GM12878 (cell line): ENCODE data around the gene TJAP1. TPM values are rescaled to one million over a fixed set of nuclear protein-coding genes. Genes with fewer than 3 reads are reported as not detected.

Experiments used
- ATAC-seq: fragments of 200-7000 bp; cut with Tn5 transposase; 3 replicates; pipeline ENCODE4 v1.9.1; 2020; ENCODE audit warnings: mild to moderate bottlenecking, moderate library complexity
- BruUV-seq: library from RNA; stranded (reverse); fragments of 400-500 nt; replicated peaks from 2 replicates; lab custom pipeline; 2021; lab: Mats Ljungman, UMichigan
- CTCF ChIA-PET: fragments of 300-600 bp; sonication (Branson Sonifier 250); formaldehyde crosslinking; extraction: SDS; loops from one replicate; lab custom pipeline; 2021; ENCODE audit warnings: inconsistent platforms; lab: Yijun Ruan, JAX
- POLR2A ChIA-PET: fragments of 350-600 bp; formaldehyde crosslinking; extraction: SDS; loops from one replicate; lab custom pipeline; 2021; ENCODE audit warnings: inconsistent platforms; lab: Charles Lee
- RAD21 ChIA-PET: fragments of 300-600 bp; sonication (Branson Sonifier 250); formaldehyde crosslinking; loops from one replicate; lab custom pipeline; 2023; ENCODE audit warnings: antibody characterized with exemption; ENCODE audit not compliant: unreplicated experiment; lab: Charles Lee
- SMC1A ChIA-PET: fragments of 300-600 bp; sonication (Branson Sonifier 250); formaldehyde crosslinking; loops from one replicate; lab custom pipeline; 2023; ENCODE audit not compliant: unreplicated experiment, uncharacterized antibody; lab: Charles Lee
- DNase-seq: peaks from one replicate; pipeline ENCODE4 v3.0.0-alpha.2; 2011; ENCODE audit warnings: low read depth, low spot score
- FAIRE-seq: peaks from 3 replicates; lab custom pipeline; 2011; peaks lifted over from hg19 to GRCh38; lab: Jason Lieb, UNC
- H2AFZ ChIP-seq: 2 replicates; pipeline ENCODE4 v1.6.0; 2011; ENCODE audit warnings: low read depth, low read length, control low read depth; ENCODE audit not compliant: control insufficient read depth
- H3K27ac ChIP-seq: 2 replicates; pipeline ENCODE4 v1.5.1; 2011; ENCODE audit warnings: control low read depth; ENCODE audit not compliant: control insufficient read depth, insufficient read depth
- H3K27me3 ChIP-seq, 2 experiments: replicated peaks in 1 of 2; 2 replicates each; pipeline versions ENCODE4 v1.6.0 to v1.6.1; 2011; ENCODE audit warnings: low read length in 1 of 2; ENCODE audit not compliant: control insufficient read depth in 2 of 2, insufficient read depth in 2 of 2
- H3K36me3 ChIP-seq, 2 experiments: 2 replicates each; pipeline ENCODE4 v1.5.1; 2011; ENCODE audit warnings: low read length in 1 of 2; ENCODE audit not compliant: control insufficient read depth in 2 of 2, insufficient read depth in 2 of 2
- H3K4me1 ChIP-seq: 2 replicates; pipeline ENCODE4 v1.6.1; 2011; ENCODE audit warnings: mild to moderate bottlenecking, low read length, moderate library complexity, mixed read lengths; ENCODE audit not compliant: control insufficient read depth, insufficient read depth
- H3K4me2 ChIP-seq: 2 replicates; pipeline ENCODE4 v1.6.0; 2011; ENCODE audit warnings: control low read depth; ENCODE audit not compliant: control insufficient read depth, insufficient read depth
- H3K4me3 ChIP-seq: fragments of 200-600 bp; sonication (generic); 2 replicates; pipeline ENCODE4 v1.5.1; 2016
- H3K79me2 ChIP-seq: 2 replicates; pipeline ENCODE4 v1.6.0; 2011; ENCODE audit warnings: low read length; ENCODE audit not compliant: control insufficient read depth, insufficient read depth
- H3K9ac ChIP-seq: 2 replicates; pipeline ENCODE4 v1.8.0; 2011; ENCODE audit warnings: low read length, control low read depth, mixed read lengths; ENCODE audit not compliant: control insufficient read depth, insufficient read depth
- H3K9me3 ChIP-seq: replicated peaks from 3 replicates; pipeline ENCODE4 v1.5.1; 2011; ENCODE audit warnings: mild to moderate bottlenecking, low read length; ENCODE audit not compliant: control insufficient read depth, insufficient read depth
- H4K20me1 ChIP-seq: 2 replicates; pipeline ENCODE4 v1.6.0; 2011; ENCODE audit not compliant: control insufficient read depth, insufficient read depth
- ATF7 ChIP-seq: fragments of 450-650 bp; IDR thresholded peaks from 2 replicates; pipeline ENCODE4 v1.6.1; 2016; ENCODE audit warnings: low read depth, mild to moderate bottlenecking
- CUX1 ChIP-seq: IDR thresholded peaks from 2 replicates; pipeline ENCODE4 v1.6.1; 2012; ENCODE audit warnings: improper control_type of control experiment, low read depth, low read length; ENCODE audit not compliant: insufficient replicate concordance
- FOXK2 ChIP-seq: fragments of 450-650 bp; IDR thresholded peaks from 2 replicates; pipeline ENCODE4 v1.6.1; 2017; ENCODE audit warnings: mild to moderate bottlenecking, moderate library complexity
- LARP7 ChIP-seq: fragments of 450-650 bp; IDR thresholded peaks from 2 replicates; pipeline ENCODE4 v1.6.1; 2017; ENCODE audit warnings: mild to moderate bottlenecking
- MYB ChIP-seq: fragments of 150-350 bp; IDR thresholded peaks from 2 replicates; pipeline ENCODE4 v1.6.1; 2014; ENCODE audit warnings: mild to moderate bottlenecking, low read depth, low read length, borderline replicate concordance
- RUNX3 ChIP-seq: IDR thresholded peaks from 2 replicates; pipeline ENCODE4 v1.6.1; 2012; ENCODE audit warnings: low read length, inconsistent platforms
- ZBTB11 ChIP-seq: fragments of 450-650 bp; formaldehyde crosslinking; IDR thresholded peaks from 2 replicates; pipeline ENCODE4 v1.5.0; 2022; ENCODE audit warnings: mild to moderate bottlenecking, missing genetic modification characterization
- ZZZ3 ChIP-seq: IDR thresholded peaks from 2 replicates; pipeline ENCODE4 v1.6.1; 2011; ENCODE audit warnings: low read depth; ENCODE audit not compliant: control insufficient read depth, insufficient read length
- WGBS: methylation state at CpG from one replicate; pipeline ENCODE4 v1.1.6; 2016; ENCODE audit warnings: low lambda C conversion rate; ENCODE audit not compliant: insufficient replicate concordance, insufficient coverage; ENCODE audit errors: missing lambda C conversion rate; 5-methylcytosine and 5-hydroxymethylcytosine counted together
- in situ Hi-C: fragments of 300-500 bp; cut with MboI; formaldehyde crosslinking; loops from 9 replicates; pipeline ENCODE4 v1.14.3; 2018; ENCODE audit warnings: mixed read lengths
- intact Hi-C: fragments of 100-400 bp; cut with micrococcal nuclease; formaldehyde crosslinking; loops from one replicate; pipeline ENCODE4 v1.14.2; 2022; ENCODE audit not compliant: unreplicated experiment
- polyA plus RNA-seq, 11 experiments: library from polyadenylated mRNA; depleted of rRNA in 4 of 11; unstranded in 6 of 11; stranded (reverse) in 5 of 11; fragments of >200 nt; fragmentation: Nextera tagmentation in 4 of 11; fragmentation: Illumina TruSeq in 1 of 11; extraction: Ambion mirVana in 4 of 11; extraction: Trizol in 1 of 11; gene quantifications; 1 replicate in 1 of 11; 2 replicates in 10 of 11; pipeline versions ENCODE4 v1.2.1 to v1.2.3, GENCODE V29; 2011 to 2016; ENCODE audit warnings: inconsistent platforms in 2 of 11, missing spikeins in 2 of 11, low read depth in 1 of 11
- total RNA-seq, 4 experiments: library from RNA; depleted of rRNA in 3 of 4; stranded (reverse); fragments of >200 nt in 3 of 4; fragmentation: Illumina TruSeq in 1 of 4; extraction: Trizol in 1 of 4; gene quantifications; 2 replicates each; pipeline versions ENCODE4 v1.2.1 to v1.2.3, GENCODE V29; 2013 to 2021
- TF ChIP-seq, protein P1 (sequence below): fragments of 150-350 bp; IDR thresholded peaks from 2 replicates; pipeline ENCODE4 v1.6.1; 2014; ENCODE audit warnings: mild to moderate bottlenecking, low read depth, low read length
- TF ChIP-seq, protein P2 (sequence below): IDR thresholded peaks from 2 replicates; pipeline ENCODE4 v1.6.1; 2012; ENCODE audit warnings: mild to moderate bottlenecking, low read depth, low read length

TJAP1 gene
- total and polyA plus RNA-seq, 10 of the 15 experiments (the other 5 are each of a cell fraction or from before 2014, with no cell fraction given), result 0.11 to 22.6 (median 12.8) TPM

DNA sequence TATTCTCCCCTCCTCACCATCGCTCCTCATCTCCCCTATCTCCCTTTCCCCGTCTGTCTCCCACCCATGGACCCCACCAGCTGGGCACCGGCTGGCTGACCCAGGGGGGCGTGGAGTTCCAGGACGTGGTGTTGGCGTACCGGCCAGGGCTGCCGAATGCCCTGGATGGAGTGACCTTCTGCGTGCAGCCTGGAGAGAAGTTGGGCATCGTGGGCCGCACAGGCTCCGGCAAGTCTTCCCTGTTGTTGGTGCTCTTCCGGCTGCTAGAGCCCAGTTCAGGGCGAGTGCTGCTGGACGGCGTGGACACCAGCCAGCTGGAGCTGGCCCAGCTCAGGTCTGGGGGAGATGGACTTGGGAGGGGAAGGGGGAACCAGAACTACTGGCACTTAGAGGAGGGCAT is 29.8 kb upstream of the TJAP1 start:
- no TSS peak for BruUV-seq
- Histone ChIP-seq H3K27ac (no peak overlapping the region), H3K79me2 (no peaks in the 10 kb centered on the region), H3K36me3 (peaks cover 1 to 3% of the 10 kb centered on the region in 2 experiments; a peak in 3 of 4 replicates), H3K9me3 (no peaks in the 10 kb centered on the region), H3K4me3 (no peak overlapping the region), H4K20me1 (no peaks in the 10 kb centered on the region; the same call in 1 of the 2 replicates), H3K27me3 (no peaks in the 10 kb centered on the region), H3K9ac (no peak overlapping the region), H2AFZ (no peak overlapping the region), H3K4me1 (no peaks in the 10 kb centered on the region), H3K4me2 (no peak overlapping the region)
- in situ Hi-C loops, result no loop called here
- ATAC-seq (no peak), DNase-seq (no peak), FAIRE-seq (no peak)
- ChIA-PET CTCF (interaction anchor here (2.8 kb wide), 1 partner anchor 59 kb away, joined by 12 read pairs; no protein-coding TSS in a partner anchor), POLR2A (interaction anchor here (0.6 kb wide), 1 partner anchor 332 kb away, joined by 3 read pairs; no protein-coding TSS in a partner anchor), RAD21 (no interaction called here), SMC1A (interaction anchor here (1.1 kb wide), 1 partner anchor 9 kb away, joined by 3 read pairs; no protein-coding TSS in a partner anchor)
- WGBS, result over 99% methylated on average over 16 of the region's 16 CpGs
- intact Hi-C loops, result no loop called here
- TF ChIP-seq, protein P1, sequence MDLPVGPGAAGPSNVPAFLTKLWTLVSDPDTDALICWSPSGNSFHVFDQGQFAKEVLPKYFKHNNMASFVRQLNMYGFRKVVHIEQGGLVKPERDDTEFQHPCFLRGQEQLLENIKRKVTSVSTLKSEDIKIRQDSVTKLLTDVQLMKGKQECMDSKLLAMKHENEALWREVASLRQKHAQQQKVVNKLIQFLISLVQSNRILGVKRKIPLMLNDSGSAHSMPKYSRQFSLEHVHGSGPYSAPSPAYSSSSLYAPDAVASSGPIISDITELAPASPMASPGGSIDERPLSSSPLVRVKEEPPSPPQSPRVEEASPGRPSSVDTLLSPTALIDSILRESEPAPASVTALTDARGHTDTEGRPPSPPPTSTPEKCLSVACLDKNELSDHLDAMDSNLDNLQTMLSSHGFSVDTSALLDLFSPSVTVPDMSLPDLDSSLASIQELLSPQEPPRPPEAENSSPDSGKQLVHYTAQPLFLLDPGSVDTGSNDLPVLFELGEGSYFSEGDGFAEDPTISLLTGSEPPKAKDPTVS, result no peak
- no peak for TF ChIP-seq ZZZ3
- TF ChIP-seq, protein P2, sequence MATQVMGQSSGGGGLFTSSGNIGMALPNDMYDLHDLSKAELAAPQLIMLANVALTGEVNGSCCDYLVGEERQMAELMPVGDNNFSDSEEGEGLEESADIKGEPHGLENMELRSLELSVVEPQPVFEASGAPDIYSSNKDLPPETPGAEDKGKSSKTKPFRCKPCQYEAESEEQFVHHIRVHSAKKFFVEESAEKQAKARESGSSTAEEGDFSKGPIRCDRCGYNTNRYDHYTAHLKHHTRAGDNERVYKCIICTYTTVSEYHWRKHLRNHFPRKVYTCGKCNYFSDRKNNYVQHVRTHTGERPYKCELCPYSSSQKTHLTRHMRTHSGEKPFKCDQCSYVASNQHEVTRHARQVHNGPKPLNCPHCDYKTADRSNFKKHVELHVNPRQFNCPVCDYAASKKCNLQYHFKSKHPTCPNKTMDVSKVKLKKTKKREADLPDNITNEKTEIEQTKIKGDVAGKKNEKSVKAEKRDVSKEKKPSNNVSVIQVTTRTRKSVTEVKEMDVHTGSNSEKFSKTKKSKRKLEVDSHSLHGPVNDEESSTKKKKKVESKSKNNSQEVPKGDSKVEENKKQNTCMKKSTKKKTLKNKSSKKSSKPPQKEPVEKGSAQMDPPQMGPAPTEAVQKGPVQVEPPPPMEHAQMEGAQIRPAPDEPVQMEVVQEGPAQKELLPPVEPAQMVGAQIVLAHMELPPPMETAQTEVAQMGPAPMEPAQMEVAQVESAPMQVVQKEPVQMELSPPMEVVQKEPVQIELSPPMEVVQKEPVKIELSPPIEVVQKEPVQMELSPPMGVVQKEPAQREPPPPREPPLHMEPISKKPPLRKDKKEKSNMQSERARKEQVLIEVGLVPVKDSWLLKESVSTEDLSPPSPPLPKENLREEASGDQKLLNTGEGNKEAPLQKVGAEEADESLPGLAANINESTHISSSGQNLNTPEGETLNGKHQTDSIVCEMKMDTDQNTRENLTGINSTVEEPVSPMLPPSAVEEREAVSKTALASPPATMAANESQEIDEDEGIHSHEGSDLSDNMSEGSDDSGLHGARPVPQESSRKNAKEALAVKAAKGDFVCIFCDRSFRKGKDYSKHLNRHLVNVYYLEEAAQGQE, result no peak
- no peak for TF ChIP-seq CUX1
- no peak for TF ChIP-seq RUNX3
- no peak for TF ChIP-seq MYB
- TF ChIP-seq LARP7, result no peak
- no peak for TF ChIP-seq ATF7
- no peak for TF ChIP-seq ZBTB11
- no peak for TF ChIP-seq FOXK2
